RKO (cell line): Measurements from ENCODE around the gene LRRC14B.
A peak's percentile ranks its signal among the peaks of the same experiment; 100 is the strongest.

Source experiments
- DNase-seq: peaks from one replicate; pipeline ENCODE4 v3.0.0-alpha.2; 2016; ENCODE audit warnings: low spot score

The LRRC14B gene

GRCh38 chr5:174876-175465, 16.3 kb upstream of the LRRC14B start:
- DNase-seq: no peak

- no peak for DNase-seq
These were observed 14.9 kb upstream of the LRRC14B start for GRCh38 chr5:176296-176823.

- DNase-seq: no peak
These were observed 13.2 kb upstream of the LRRC14B start for GRCh38 chr5:178110-178509.

- DNase-seq: no peak
These were observed 11.9 kb upstream of the LRRC14B start for GRCh38 chr5:179401-179800.

- no peak for DNase-seq
These were observed 10.9 kb upstream of the LRRC14B start for GRCh38 chr5:180286-180918.

- DNase-seq: no peak
These were observed 10.1 kb upstream of the LRRC14B start for GRCh38 chr5:181160-181559.

- no peak for DNase-seq
These were observed 9.7 kb upstream of the LRRC14B start for GRCh38 chr5:181566-181965.

- no peak for DNase-seq
These were observed 9.2 kb upstream of the LRRC14B start for GRCh38 chr5:182126-182525.

- DNase-seq: no peak
These were observed 6.8 kb upstream of the LRRC14B start for GRCh38 chr5:184471-184870.

- no peak for DNase-seq
These were observed 5.9 kb upstream of the LRRC14B start for GRCh38 chr5:185095-186070.

GRCh38 chr5:186091-187041, 4.9 kb upstream of the LRRC14B start:
- no peak for DNase-seq

- no peak for DNase-seq
These were observed 4.3 kb upstream of the LRRC14B start for GRCh38 chr5:187042-187431.

GRCh38 chr5:187617-188451, 3.5 kb upstream of the LRRC14B start:
- DNase-seq: no peak

- peak; percentile 79 for DNase-seq
These were observed 2.5 kb upstream of the LRRC14B start for GRCh38 chr5:188488-189481.

- no peak for DNase-seq
These were observed 1.8 kb upstream of the LRRC14B start for GRCh38 chr5:189486-189885.

GRCh38 chr5:189976-190365, 1.3 kb upstream of the LRRC14B start:
- no peak for DNase-seq

GRCh38 chr5:190366-191035, 794 bp upstream of the LRRC14B start:
- DNase-seq: no peak

GRCh38 chr5:191949-192690, 825 bp downstream of the LRRC14B start:
- DNase-seq: no peak
